OCI-LY7 (cell line): ENCODE data around the gene DGKZ. TPM values are rescaled to one million over a fixed set of nuclear protein-coding genes. Genes with fewer than 3 reads are reported as not detected.
A peak's percentile ranks its signal among the peaks of the same experiment; 100 is the strongest.

ENCODE experiments used
- BruUV-seq: library from RNA; stranded (reverse); fragments of 400-500 nt; replicated peaks from 2 replicates; lab custom pipeline; 2021; lab: Mats Ljungman, UMichigan
- CTCF ChIA-PET: fragments of 300-600 bp; sonication (Branson Sonifier 250); formaldehyde crosslinking; loops from one replicate; lab custom pipeline; 2022; ENCODE audit warnings: antibody characterized with exemption; ENCODE audit not compliant: unreplicated experiment; lab: Charles Lee
- POLR2A ChIA-PET: fragments of 300-600 bp; sonication (Branson Sonifier 250); formaldehyde crosslinking; loops from one replicate; lab custom pipeline; 2022; ENCODE audit warnings: antibody characterized with exemption; lab: Charles Lee
- DNase-seq: peaks from one replicate; pipeline ENCODE4 v3.0.0-alpha.2; 2015; ENCODE audit warnings: low spot score
- H2AFZ ChIP-seq: fragments of 200-600 bp; sonication (generic), shearing (Covaris generic); 2 replicates; pipeline ENCODE4 v1.6.1; 2014; ENCODE audit warnings: mild to moderate bottlenecking, antibody characterized with exemption, low read length, moderate library complexity
- H3K27ac ChIP-seq: fragments of 200-600 bp; sonication (generic); 2 replicates; pipeline ENCODE4 v1.5.1; 2014; ENCODE audit warnings: mixed run types, low read depth, mild to moderate bottlenecking, moderate library complexity, low read length, inconsistent platforms; ENCODE audit not compliant: poor library complexity, severe bottlenecking
- H3K36me3 ChIP-seq: fragments of 200-600 bp; sonication (generic); 2 replicates; pipeline ENCODE4 v1.6.1; 2014; ENCODE audit warnings: mild to moderate bottlenecking, antibody characterized with exemption, low read length, moderate library complexity, mixed read lengths; ENCODE audit not compliant: insufficient read depth
- H3K4me1 ChIP-seq: fragments of 200-600 bp; sonication (generic); 2 replicates; pipeline ENCODE4 v1.5.1; 2014; ENCODE audit warnings: mild to moderate bottlenecking, low read length; ENCODE audit not compliant: insufficient read depth, poor library complexity, severe bottlenecking
- H3K4me2 ChIP-seq: fragments of 200-600 bp; sonication (generic); 2 replicates; pipeline ENCODE4 v1.6.1; 2014; ENCODE audit warnings: mild to moderate bottlenecking, low read length
- H3K4me3 ChIP-seq: fragments of 200-600 bp; sonication (generic); 2 replicates; pipeline ENCODE4 v1.5.1; 2014; ENCODE audit warnings: mild to moderate bottlenecking, low read depth, low read length; ENCODE audit not compliant: poor library complexity, severe bottlenecking
- H3K79me2 ChIP-seq: fragments of 200-600 bp; sonication (generic); 2 replicates; pipeline ENCODE4 v1.6.1; 2016; ENCODE audit warnings: low read depth, mild to moderate bottlenecking, low read length, moderate library complexity, mixed read lengths; ENCODE audit not compliant: insufficient read depth
- H3K9me2 ChIP-seq: fragments of 200-600 bp; sonication (generic); 2 replicates; pipeline ENCODE4 v1.6.1; 2016; ENCODE audit warnings: mild to moderate bottlenecking, low read length, mixed read lengths; ENCODE audit not compliant: insufficient read depth
- H3K9me3 ChIP-seq: fragments of 200-600 bp; sonication (generic); 2 replicates; pipeline ENCODE4 v1.6.1; 2014; ENCODE audit warnings: mild to moderate bottlenecking, mixed run types, low read length, mixed read lengths
- H4K20me1 ChIP-seq: fragments of 200-600 bp; sonication (generic); 2 replicates; pipeline ENCODE4 v1.6.1; 2014; ENCODE audit warnings: mild to moderate bottlenecking, antibody characterized with exemption, low read length, moderate library complexity, mixed read lengths; ENCODE audit not compliant: insufficient read depth
- EZH2phosphoT487 ChIP-seq: fragments of 200-600 bp; sonication (generic); IDR thresholded peaks from 2 replicates; pipeline ENCODE4 v1.6.1; 2018; ENCODE audit warnings: low read depth, borderline replicate concordance, mild to moderate bottlenecking, mixed run types, antibody characterized with exemption, low read length, moderate library complexity, mixed read lengths
- intact Hi-C: fragments of 100-400 bp; cut with micrococcal nuclease; formaldehyde crosslinking; loops from one replicate; pipeline ENCODE4 v1.10.0; 2022; ENCODE audit not compliant: unreplicated experiment
- total RNA-seq, 2 experiments: library from RNA; depleted of rRNA in 1 of 2; stranded (reverse); fragments of >200 nt in 1 of 2; shearing (Covaris generic) in 1 of 2; gene quantifications; 2 replicates each; pipeline ENCODE4 v1.2.3, GENCODE V29; 2014 to 2022
- TF ChIP-seq, protein P1 (sequence below): fragments of 200-600 bp; sonication (generic); conservative IDR thresholded peaks from 2 replicates; pipeline ENCODE4 v1.5.1; 2014; ENCODE audit warnings: mild to moderate bottlenecking, antibody characterized with exemption, low read length, moderate library complexity, mixed read lengths

The DGKZ gene
- total RNA-seq, 2 experiments from 2014 or later, result 134 to 141 TPM

DNA sequence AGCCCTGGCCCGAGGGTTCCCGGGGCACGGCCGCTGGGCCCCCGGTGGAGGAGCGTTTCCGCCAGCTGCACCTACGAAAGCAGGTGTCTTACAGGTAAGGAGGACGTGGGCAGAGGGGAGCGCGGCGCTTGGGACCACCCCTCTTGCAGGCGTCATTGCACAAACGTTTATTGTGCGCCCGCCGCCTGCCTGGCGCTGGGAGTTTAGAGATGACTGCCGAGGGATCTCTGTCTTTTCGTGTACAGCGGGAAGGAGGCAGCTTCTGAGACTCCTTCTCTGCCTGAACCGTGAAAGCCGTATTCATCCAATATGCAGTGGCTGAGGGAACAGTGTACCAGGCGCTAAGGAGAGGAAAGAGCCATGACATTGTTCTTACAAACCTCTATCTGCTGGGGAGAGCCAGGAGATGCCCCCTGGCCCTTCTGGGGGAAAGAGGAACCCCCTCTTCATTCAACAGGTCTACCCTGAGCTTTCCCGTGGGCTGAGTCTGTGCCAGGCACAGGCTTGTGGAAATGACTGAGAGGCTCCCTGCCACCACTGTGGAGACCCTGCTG is 13.8 kb upstream of the DGKZ start:
- POLR2A ChIA-PET, result no interaction called here
- H3K4me1 ChIP-seq, result peaks cover 3% of the 10 kb centered on the region
- TF ChIP-seq, protein P1, sequence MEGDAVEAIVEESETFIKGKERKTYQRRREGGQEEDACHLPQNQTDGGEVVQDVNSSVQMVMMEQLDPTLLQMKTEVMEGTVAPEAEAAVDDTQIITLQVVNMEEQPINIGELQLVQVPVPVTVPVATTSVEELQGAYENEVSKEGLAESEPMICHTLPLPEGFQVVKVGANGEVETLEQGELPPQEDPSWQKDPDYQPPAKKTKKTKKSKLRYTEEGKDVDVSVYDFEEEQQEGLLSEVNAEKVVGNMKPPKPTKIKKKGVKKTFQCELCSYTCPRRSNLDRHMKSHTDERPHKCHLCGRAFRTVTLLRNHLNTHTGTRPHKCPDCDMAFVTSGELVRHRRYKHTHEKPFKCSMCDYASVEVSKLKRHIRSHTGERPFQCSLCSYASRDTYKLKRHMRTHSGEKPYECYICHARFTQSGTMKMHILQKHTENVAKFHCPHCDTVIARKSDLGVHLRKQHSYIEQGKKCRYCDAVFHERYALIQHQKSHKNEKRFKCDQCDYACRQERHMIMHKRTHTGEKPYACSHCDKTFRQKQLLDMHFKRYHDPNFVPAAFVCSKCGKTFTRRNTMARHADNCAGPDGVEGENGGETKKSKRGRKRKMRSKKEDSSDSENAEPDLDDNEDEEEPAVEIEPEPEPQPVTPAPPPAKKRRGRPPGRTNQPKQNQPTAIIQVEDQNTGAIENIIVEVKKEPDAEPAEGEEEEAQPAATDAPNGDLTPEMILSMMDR, result no peak
- TF ChIP-seq EZH2phosphoT487, result peak; percentile 70; the same call in 1 of the 2 replicates
- H4K20me1 ChIP-seq, result no peaks in the 10 kb centered on the region
- no peaks in the 10 kb centered on the region for H3K9me2 ChIP-seq
- intact Hi-C loops, result no loop called here
- no peaks in the 10 kb centered on the region for H3K79me2 ChIP-seq
- no peaks in the 10 kb centered on the region for H3K36me3 ChIP-seq
- H3K9me3 ChIP-seq, result no peaks in the 10 kb centered on the region
- H3K27ac ChIP-seq, result no peak overlapping the region
- no peak for DNase-seq
- no peak overlapping the region for H3K4me3 ChIP-seq
- H3K4me2 ChIP-seq, result peak overlapping the region; percentile 35; the same call in 1 of the 2 replicates
- no TSS peak for BruUV-seq
- CTCF ChIA-PET, result no interaction called here
- no peak overlapping the region for H2AFZ ChIP-seq

DNA sequence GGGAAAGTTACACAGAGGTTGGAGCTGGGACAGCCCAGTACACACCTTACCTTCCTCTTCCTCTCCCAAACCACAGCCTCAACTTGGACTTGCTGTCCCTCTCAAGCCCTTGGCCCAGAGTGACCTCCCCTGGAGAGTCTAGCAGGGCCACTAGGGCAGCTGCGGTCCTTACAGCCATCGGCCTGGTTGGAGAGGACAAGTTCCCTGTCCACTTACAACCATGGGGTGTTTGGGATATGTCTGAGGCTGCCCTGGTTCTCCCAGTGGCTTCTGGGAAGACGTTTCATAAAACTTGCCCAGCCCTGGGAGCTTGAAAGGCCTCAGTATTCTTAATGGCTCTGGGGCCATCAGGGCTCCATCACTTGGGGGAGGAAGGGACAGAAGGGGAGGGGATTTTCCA is 13.1 kb upstream of the DGKZ start:
- no TSS peak for BruUV-seq
- POLR2A ChIA-PET, result no interaction called here

DNA sequence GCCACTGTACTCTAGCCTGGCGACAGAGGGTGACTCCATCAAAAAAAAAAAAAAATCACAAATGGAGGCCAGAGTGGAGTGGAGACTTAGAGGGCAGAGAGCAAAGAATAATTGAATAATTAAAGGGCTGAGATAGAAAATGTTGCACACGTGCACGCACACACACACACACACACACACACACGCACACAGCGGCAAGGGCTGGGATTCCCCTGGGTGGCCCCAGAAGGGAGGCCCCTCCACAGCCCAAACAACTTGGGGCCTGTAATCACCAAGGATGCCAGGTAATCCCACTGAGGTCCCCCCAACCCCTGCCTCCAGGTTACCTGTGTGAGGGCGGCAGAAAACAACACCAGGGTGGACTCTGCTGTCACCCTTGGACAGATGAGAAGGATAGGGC is 12.0 kb upstream of the DGKZ start:
- H4K20me1 ChIP-seq, result no peaks in the 10 kb centered on the region
- no peak for DNase-seq
- H3K9me3 ChIP-seq, result no peaks in the 10 kb centered on the region
- BruUV-seq, result no TSS peak
- H3K4me1 ChIP-seq, result peaks cover 3% of the 10 kb centered on the region
- POLR2A ChIA-PET, result no interaction called here
- H2AFZ ChIP-seq, result no peak overlapping the region
- H3K4me3 ChIP-seq, result no peak overlapping the region
- intact Hi-C loops, result no loop called here
- no peak overlapping the region for H3K4me2 ChIP-seq
- H3K9me2 ChIP-seq, result no peaks in the 10 kb centered on the region
- no peak overlapping the region for H3K27ac ChIP-seq
- H3K79me2 ChIP-seq, result no peaks in the 10 kb centered on the region
- no peaks in the 10 kb centered on the region for H3K36me3 ChIP-seq
- CTCF ChIA-PET, result no interaction called here
- TF ChIP-seq, protein P1, result no peak
- no peak for TF ChIP-seq EZH2phosphoT487

More for the DNA sequence above, 13.1 kb upstream of the DGKZ start:
- H3K27ac ChIP-seq, result no peak overlapping the region
- H2AFZ ChIP-seq, result no peak overlapping the region
- no peaks in the 10 kb centered on the region for H4K20me1 ChIP-seq
- H3K4me1 ChIP-seq, result peaks cover 3% of the 10 kb centered on the region
- TF ChIP-seq, protein P1, result no peak
- no peak for TF ChIP-seq EZH2phosphoT487
- H3K9me2 ChIP-seq, result no peaks in the 10 kb centered on the region
- no peaks in the 10 kb centered on the region for H3K9me3 ChIP-seq
- H3K79me2 ChIP-seq, result no peaks in the 10 kb centered on the region
- no peak overlapping the region for H3K4me2 ChIP-seq
- no peak overlapping the region for H3K4me3 ChIP-seq
- CTCF ChIA-PET, result no interaction called here
- intact Hi-C loops, result no loop called here
- no peak for DNase-seq
- no peaks in the 10 kb centered on the region for H3K36me3 ChIP-seq
